Keratinocyte (primary cell): ENCODE results near the gene HTR2B. TPM values are rescaled to one million over a fixed set of nuclear protein-coding genes. Genes with fewer than 3 reads are reported as not detected.
"Not testable (repeated sequence)": the region's sequence is repeated elsewhere in the genome, so short reads cannot be mapped to it uniquely, and the experiment has no call there.

ENCODE experiments used
- DNase-seq: peaks from one replicate; pipeline ENCODE4 v3.0.0-alpha.2; 2011; ENCODE audit warnings: low read depth, missing footprints, low spot score
- FAIRE-seq: peaks from 2 replicates; lab custom pipeline; 2011; peaks lifted over from hg19 to GRCh38; lab: Jason Lieb, UNC
- H2AFZ ChIP-seq: 2 replicates; pipeline ENCODE4 v1.6.0; 2012; ENCODE audit warnings: low read length, control low read depth, inconsistent platforms; ENCODE audit not compliant: control insufficient read depth
- H3K27ac ChIP-seq: 2 replicates; pipeline ENCODE4 v1.5.1; 2011; ENCODE audit warnings: low read length; ENCODE audit not compliant: control insufficient read depth, insufficient read depth
- H3K27me3 ChIP-seq: 3 replicates; pipeline ENCODE4 v1.6.0; 2011; ENCODE audit warnings: low read length; ENCODE audit not compliant: control insufficient read depth, insufficient read depth; ENCODE audit errors: extremely low read depth
- H3K36me3 ChIP-seq, 2 experiments: 2 replicates in 1 of 2; 3 replicates in 1 of 2; pipeline ENCODE4 v1.5.1; 2011; ENCODE audit warnings: low read length in 2 of 2, mild to moderate bottlenecking in 1 of 2; ENCODE audit not compliant: control insufficient read depth in 2 of 2, insufficient read depth in 2 of 2; ENCODE audit errors: extremely low read depth in 1 of 2
- H3K4me1 ChIP-seq: 3 replicates; pipeline ENCODE4 v1.5.1; 2011; ENCODE audit warnings: low read length; ENCODE audit not compliant: control insufficient read depth, insufficient read depth; ENCODE audit errors: extremely low read depth
- H3K4me2 ChIP-seq: 3 replicates; pipeline ENCODE4 v1.6.0; 2011; ENCODE audit warnings: low read depth, low read length; ENCODE audit not compliant: control insufficient read depth, insufficient read depth; ENCODE audit errors: extremely low read depth
- H3K4me3 ChIP-seq, 3 experiments: fragments of 200-600 bp in 1 of 3; sonication (generic) in 1 of 3; 2 replicates in 2 of 3; 3 replicates in 1 of 3; pipeline ENCODE4 v1.5.1; 2011 to 2016; ENCODE audit warnings: low read length in 3 of 3, mild to moderate bottlenecking in 3 of 3, control low read depth in 2 of 3, inconsistent platforms in 1 of 3, low read depth in 1 of 3, mixed read lengths in 1 of 3, mixed run types in 1 of 3, moderate library complexity in 1 of 3; ENCODE audit not compliant: control insufficient read depth in 2 of 3, insufficient read depth in 2 of 3; ENCODE audit errors: extremely low read depth in 1 of 3
- H3K79me2 ChIP-seq: 2 replicates; pipeline ENCODE4 v1.6.0; 2012; ENCODE audit warnings: low read length; ENCODE audit not compliant: control insufficient read depth, insufficient read depth
- H3K9ac ChIP-seq: 3 replicates; pipeline ENCODE4 v1.6.0; 2011; ENCODE audit warnings: low read length; ENCODE audit not compliant: control insufficient read depth, insufficient read depth; ENCODE audit errors: extremely low read depth
- H3K9me1 ChIP-seq: 3 replicates; pipeline ENCODE4 v1.6.0; 2011; ENCODE audit warnings: low read length; ENCODE audit not compliant: control insufficient read depth, insufficient read depth; ENCODE audit errors: extremely low read depth
- H3K9me3 ChIP-seq: 2 replicates; pipeline ENCODE4 v1.5.1; 2012; ENCODE audit warnings: low read depth, low read length; ENCODE audit not compliant: control insufficient read depth
- H4K20me1 ChIP-seq: 3 replicates; pipeline ENCODE4 v1.6.0; 2011; ENCODE audit warnings: low read length; ENCODE audit not compliant: control insufficient read depth, insufficient read depth; ENCODE audit errors: extremely low read depth
- EZH2 ChIP-seq: IDR thresholded peaks from one replicate; pipeline ENCODE4 v1.6.1; 2012; ENCODE audit warnings: inconsistent platforms, mild to moderate bottlenecking, low read length, moderate library complexity
- dilution Hi-C: fragments of 300-500 bp; cut with MboI; formaldehyde crosslinking; loops from one replicate; pipeline ENCODE4 v1.7.0; 2020; ENCODE audit warnings: low sequenced_read_pairs; ENCODE audit not compliant: extremely low pct_ligation_motif_present
- polyA plus RNA-seq, 5 experiments: library from polyadenylated mRNA; depleted of rRNA in 3 of 5; stranded (reverse) in 3 of 5; stranded (forward) in 1 of 5; unstranded in 1 of 5; fragments of >200 nt; gene quantifications; 1 replicate in 1 of 5; 2 replicates in 3 of 5; 3 replicates in 1 of 5; pipeline versions ENCODE4 v1.2.1 to v1.2.3, GENCODE V29; 2011 to 2012; ENCODE audit warnings: missing spikeins in 2 of 5, low read depth in 1 of 5, low replicate concordance in 1 of 5
- TF ChIP-seq, protein P1 (sequence below), 3 experiments: IDR thresholded peaks in 1 of 3; conservative IDR thresholded peaks in 1 of 3; optimal IDR thresholded peaks in 1 of 3; 2 replicates in 2 of 3; 3 replicates in 1 of 3; pipeline versions ENCODE3 to v1.5.1; 2011; ENCODE audit warnings: low read length in 3 of 3, mild to moderate bottlenecking in 3 of 3, moderate library complexity in 2 of 3, control low read depth in 1 of 3, inconsistent platforms in 1 of 3; ENCODE audit not compliant: insufficient read depth in 2 of 3; ENCODE audit errors: extremely low read depth in 1 of 3

HTR2B gene
- polyA plus RNA-seq, 1 donor (not counting 4 experiments of a cell fraction or from before 2014, with no cell fraction given), result not detected

DNA sequence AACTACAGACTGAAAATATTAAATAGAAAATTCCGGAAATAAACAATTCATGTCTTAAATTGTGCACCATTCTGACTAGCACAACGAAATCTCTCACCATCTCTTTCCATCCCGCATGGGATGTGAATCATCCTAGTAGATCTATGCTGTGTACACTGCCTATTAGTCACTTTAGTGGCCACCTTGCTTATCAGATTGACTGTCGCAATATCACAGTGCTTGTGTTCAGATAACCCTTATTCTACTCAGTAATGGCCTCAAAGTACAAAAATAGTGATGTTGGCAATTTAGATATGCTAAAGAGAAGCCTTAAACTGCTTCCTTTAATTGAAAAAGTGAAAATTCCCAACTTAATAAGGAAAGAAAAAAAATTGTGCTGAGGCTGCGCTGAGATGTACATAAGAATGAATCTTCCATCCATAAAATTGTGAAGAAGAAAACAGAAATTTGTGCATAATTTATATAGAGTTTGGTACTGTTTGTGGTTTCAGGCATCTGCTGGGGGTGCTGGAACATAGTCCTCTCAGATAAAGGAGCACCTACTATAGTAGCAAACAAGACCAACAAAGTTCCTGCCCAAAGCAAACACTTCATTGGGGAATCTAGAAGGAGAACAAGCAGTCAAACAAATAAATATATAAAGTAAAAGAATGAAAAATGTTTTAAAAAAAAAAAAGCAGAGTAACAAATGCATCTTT lies 56.2 kb downstream of the HTR2B start:
- Histone ChIP-seq H3K36me3 (peaks cover 23% of the 10 kb centered on the region in 2 experiments), H3K27me3 (no peaks in the 10 kb centered on the region), H3K4me1 (no peaks in the 10 kb centered on the region), H3K4me2 (no peak overlapping the region), H3K79me2 (peaks cover 2% of the 10 kb centered on the region), H3K4me3 (no peak overlapping the region), H3K9me1 (no peaks in the 10 kb centered on the region), H3K9me3 (no peaks in the 10 kb centered on the region), H2AFZ (no peak overlapping the region), H3K9ac (no peak overlapping the region), H4K20me1 (no peaks in the 10 kb centered on the region), H3K27ac (no peak overlapping the region)
- no peak for TF ChIP-seq EZH2
- TF ChIP-seq, protein P1, sequence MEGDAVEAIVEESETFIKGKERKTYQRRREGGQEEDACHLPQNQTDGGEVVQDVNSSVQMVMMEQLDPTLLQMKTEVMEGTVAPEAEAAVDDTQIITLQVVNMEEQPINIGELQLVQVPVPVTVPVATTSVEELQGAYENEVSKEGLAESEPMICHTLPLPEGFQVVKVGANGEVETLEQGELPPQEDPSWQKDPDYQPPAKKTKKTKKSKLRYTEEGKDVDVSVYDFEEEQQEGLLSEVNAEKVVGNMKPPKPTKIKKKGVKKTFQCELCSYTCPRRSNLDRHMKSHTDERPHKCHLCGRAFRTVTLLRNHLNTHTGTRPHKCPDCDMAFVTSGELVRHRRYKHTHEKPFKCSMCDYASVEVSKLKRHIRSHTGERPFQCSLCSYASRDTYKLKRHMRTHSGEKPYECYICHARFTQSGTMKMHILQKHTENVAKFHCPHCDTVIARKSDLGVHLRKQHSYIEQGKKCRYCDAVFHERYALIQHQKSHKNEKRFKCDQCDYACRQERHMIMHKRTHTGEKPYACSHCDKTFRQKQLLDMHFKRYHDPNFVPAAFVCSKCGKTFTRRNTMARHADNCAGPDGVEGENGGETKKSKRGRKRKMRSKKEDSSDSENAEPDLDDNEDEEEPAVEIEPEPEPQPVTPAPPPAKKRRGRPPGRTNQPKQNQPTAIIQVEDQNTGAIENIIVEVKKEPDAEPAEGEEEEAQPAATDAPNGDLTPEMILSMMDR (optimal IDR thresholded peaks at IDR 0.05 in 1 of 3, IDR thresholded peaks at IDR 0.05 in 1 of 3, conservative IDR thresholded peaks at IDR 0.05 in 1 of 3; ENCODE audit: extremely low read depth in 1 of 3, insufficient read depth in 2 of 3, low read length in 3 of 3), result no peak
- no peak for DNase-seq
- no peak for FAIRE-seq
- dilution Hi-C loops, result no loop called here

DNA sequence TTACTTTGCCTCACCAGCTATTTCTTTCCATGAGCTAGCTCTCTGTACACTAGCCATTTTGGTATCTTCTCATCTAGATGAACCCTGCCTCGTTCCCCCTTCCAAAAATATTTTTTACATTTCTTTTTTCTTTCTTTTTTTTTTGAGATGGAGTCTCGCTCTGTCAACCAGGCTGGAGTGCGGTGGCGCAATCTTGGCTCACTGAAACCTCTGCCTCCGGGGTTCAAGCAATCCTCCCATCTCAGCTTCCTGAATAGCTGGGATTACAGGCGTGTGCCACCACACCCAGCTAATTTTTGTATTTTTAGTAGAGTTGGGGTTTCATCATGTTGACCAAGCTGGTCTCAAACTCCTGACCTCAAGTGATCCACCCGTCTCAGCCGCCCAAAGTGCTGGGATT lies 57.3 kb downstream of the HTR2B start:
- H3K4me1 ChIP-seq, H3K9me1 ChIP-seq, H3K4me3 ChIP-seq, DNase-seq, H4K20me1 ChIP-seq, H3K9ac ChIP-seq, H3K27me3 ChIP-seq, FAIRE-seq, dilution Hi-C loops, H3K27ac ChIP-seq, H3K9me3 ChIP-seq, H3K4me2 ChIP-seq, H2AFZ ChIP-seq: not testable (repeated sequence)
- peaks cover 12% of the 10 kb centered on the region for H3K79me2 ChIP-seq
- H3K36me3 ChIP-seq, result peaks cover 23 to 29% of the 10 kb centered on the region in 2 experiments

DNA sequence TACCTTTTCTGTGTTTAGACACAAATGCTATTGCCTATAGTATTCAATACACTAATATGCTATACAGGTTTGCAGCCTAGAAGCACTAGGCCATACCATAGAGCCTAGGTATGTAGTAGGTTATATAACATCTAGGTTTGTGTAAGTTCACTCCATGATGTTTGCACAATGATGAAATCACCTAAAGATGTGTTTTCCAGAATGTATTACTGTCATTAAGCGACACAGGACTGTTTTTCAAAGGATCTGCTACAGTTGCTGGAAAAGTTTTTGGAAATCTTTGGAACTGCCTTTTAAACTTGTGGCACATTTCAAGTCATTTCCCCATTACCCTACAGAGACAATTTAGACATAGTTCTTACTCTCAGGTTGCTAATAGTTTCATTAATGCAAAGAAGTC lies 58.9 kb downstream of the HTR2B start:
- peaks cover 24 to 28% of the 10 kb centered on the region in 2 experiments for H3K36me3 ChIP-seq
- no peaks in the 10 kb centered on the region for H3K9me3 ChIP-seq
- H3K79me2 ChIP-seq, result peaks cover 21% of the 10 kb centered on the region
- H2AFZ ChIP-seq, result no peak overlapping the region
- H3K9ac ChIP-seq, result no peak overlapping the region
- DNase-seq (no peak), FAIRE-seq (no peak)
- dilution Hi-C loops, result no loop called here
- H3K4me2 ChIP-seq, result no peak overlapping the region
- H3K4me3 ChIP-seq, result no peak overlapping the region
- H3K4me1 ChIP-seq, result no peaks in the 10 kb centered on the region
- H4K20me1 ChIP-seq, result no peaks in the 10 kb centered on the region
- H3K27me3 ChIP-seq, result no peaks in the 10 kb centered on the region
- H3K9me1 ChIP-seq, result no peaks in the 10 kb centered on the region
- TF ChIP-seq, protein P1 (optimal IDR thresholded peaks at IDR 0.05 in 1 of 3, IDR thresholded peaks at IDR 0.05 in 1 of 3, conservative IDR thresholded peaks at IDR 0.05 in 1 of 3; ENCODE audit: extremely low read depth in 1 of 3, insufficient read depth in 2 of 3, low read length in 3 of 3), result no peak
- no peak for TF ChIP-seq EZH2
- H3K27ac ChIP-seq, result no peak overlapping the region
